A673 (cell line): Measurements from ENCODE around the gene SOCS7. TPM values are rescaled to one million over a fixed set of nuclear protein-coding genes. Genes with fewer than 3 reads are reported as not detected.

ENCODE experiments used
- BruUV-seq: library from RNA; stranded (reverse); fragments of 400-500 nt; replicated peaks from 2 replicates; lab custom pipeline; 2021; lab: Mats Ljungman, UMichigan
- CTCF ChIA-PET: fragments of 300-600 bp; sonication (Branson Sonifier 250); formaldehyde crosslinking; loops from one replicate; lab custom pipeline; 2022; ENCODE audit warnings: antibody characterized with exemption; lab: Charles Lee
- POLR2A ChIA-PET: fragments of 300-600 bp; sonication (Branson Sonifier 250); formaldehyde crosslinking; loops from one replicate; lab custom pipeline; 2022; ENCODE audit warnings: antibody characterized with exemption; ENCODE audit not compliant: low non-redundant PET; lab: Charles Lee
- DNase-seq: peaks from one replicate; pipeline ENCODE4 v3.0.0-alpha.2; 2015; ENCODE audit warnings: low spot score
- H3K27ac ChIP-seq: fragments of 200-600 bp; sonication (generic); 2 replicates; pipeline ENCODE4 v1.5.1; 2016; ENCODE audit warnings: mixed run types, low read depth, mild to moderate bottlenecking, mixed read lengths, antibody characterized with exemption, low read length; ENCODE audit not compliant: poor library complexity, severe bottlenecking
- H3K27me3 ChIP-seq: fragments of 200-600 bp; sonication (generic); replicated peaks from 2 replicates; pipeline ENCODE4 v1.6.1; 2017; ENCODE audit warnings: mixed run types, low read depth, mild to moderate bottlenecking, mixed read lengths, antibody characterized with exemption, low read length; ENCODE audit not compliant: insufficient read depth, poor library complexity
- H3K36me3 ChIP-seq: fragments of 200-600 bp; sonication (generic); 2 replicates; pipeline ENCODE4 v1.6.1; 2016; ENCODE audit warnings: mixed run types, mild to moderate bottlenecking, mixed read lengths, antibody characterized with exemption, low read length; ENCODE audit not compliant: insufficient read depth, poor library complexity, severe bottlenecking
- H3K4me1 ChIP-seq: fragments of 200-600 bp; sonication (generic); 2 replicates; pipeline ENCODE4 v1.6.1; 2017; ENCODE audit warnings: mixed run types, mild to moderate bottlenecking, mixed read lengths, antibody characterized with exemption, low read length; ENCODE audit not compliant: insufficient read depth, poor library complexity, severe bottlenecking
- H3K4me3 ChIP-seq: fragments of 200-600 bp; sonication (generic); 2 replicates; pipeline ENCODE4 v1.5.1; 2016; ENCODE audit warnings: low read depth, mixed run types, mild to moderate bottlenecking, mixed read lengths, low read length; ENCODE audit not compliant: poor library complexity, severe bottlenecking
- H3K9me3 ChIP-seq: fragments of 200-600 bp; sonication (generic); 2 replicates; pipeline ENCODE4 v1.6.1; 2016; ENCODE audit warnings: mixed run types, low read depth, mild to moderate bottlenecking, mixed read lengths, antibody characterized with exemption, low read length; ENCODE audit not compliant: poor library complexity, severe bottlenecking
- EZH2 ChIP-seq: fragments of 200-600 bp; sonication (generic); IDR thresholded peaks from 2 replicates; pipeline ENCODE4 v1.6.1; 2017; ENCODE audit warnings: borderline replicate concordance, low read depth, mild to moderate bottlenecking, mixed read lengths, antibody characterized with exemption, low read length; ENCODE audit not compliant: poor library complexity, severe bottlenecking
- intact Hi-C: fragments of 100-400 bp; cut with micrococcal nuclease; formaldehyde crosslinking; loops from one replicate; pipeline ENCODE4 v1.10.0; 2022; ENCODE audit not compliant: unreplicated experiment
- total RNA-seq: library from RNA; stranded (reverse); gene quantifications from 2 replicates; pipeline ENCODE4 v1.2.3, GENCODE V29; 2021
- TF ChIP-seq, protein P1 (sequence below): fragments of 300-800, 200-600 bp; sonication (generic); conservative IDR thresholded peaks from 2 replicates; pipeline ENCODE4 v1.5.1; 2017; ENCODE audit warnings: low read depth, mild to moderate bottlenecking, antibody characterized with exemption, low read length, moderate library complexity, mixed read lengths

Gene SOCS7
- total RNA-seq, 1 experiment from 2014 or later, result 15.2 TPM

DNA sequence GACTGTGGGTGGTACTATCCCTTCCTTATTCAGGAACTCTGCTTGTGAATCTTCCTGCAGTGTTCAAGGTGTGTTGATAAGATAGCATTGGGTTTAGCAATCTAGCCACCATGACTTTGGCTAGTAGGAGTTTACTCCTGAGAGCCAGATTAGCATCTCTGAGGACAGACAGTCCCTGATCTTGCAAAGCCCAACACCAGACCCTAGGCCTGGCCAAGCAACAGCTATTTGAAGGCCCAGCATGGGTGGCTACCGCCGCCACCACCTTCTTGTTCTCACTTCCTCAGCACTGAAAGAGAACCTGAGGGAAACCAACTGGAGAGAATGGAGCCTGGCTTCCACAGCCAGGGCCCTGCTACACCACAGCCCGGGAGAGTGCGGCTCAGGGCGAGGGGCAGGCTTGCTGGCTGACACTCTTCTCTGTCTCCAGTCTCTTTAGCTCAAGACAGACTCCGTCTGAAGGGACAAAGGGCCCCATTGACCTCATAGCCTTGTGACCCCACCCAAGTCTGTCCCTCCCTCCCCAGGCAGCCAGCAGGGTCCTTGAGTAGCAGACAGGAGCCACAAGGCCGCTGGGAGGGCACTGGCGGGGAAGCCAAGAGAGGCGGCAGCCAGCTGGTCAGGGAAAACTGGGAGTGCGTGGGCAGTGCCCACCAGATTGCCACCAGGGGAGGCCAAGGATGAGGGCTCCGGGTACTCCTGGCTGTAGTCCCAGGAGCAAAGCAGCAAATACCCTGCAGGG, 65.7 kb downstream of the SOCS7 start:
- H3K27ac ChIP-seq, result no peak overlapping the region
- H3K36me3 ChIP-seq, result no peaks in the 10 kb centered on the region
- H3K4me3 ChIP-seq, result no peak overlapping the region
- TF ChIP-seq, protein P1, sequence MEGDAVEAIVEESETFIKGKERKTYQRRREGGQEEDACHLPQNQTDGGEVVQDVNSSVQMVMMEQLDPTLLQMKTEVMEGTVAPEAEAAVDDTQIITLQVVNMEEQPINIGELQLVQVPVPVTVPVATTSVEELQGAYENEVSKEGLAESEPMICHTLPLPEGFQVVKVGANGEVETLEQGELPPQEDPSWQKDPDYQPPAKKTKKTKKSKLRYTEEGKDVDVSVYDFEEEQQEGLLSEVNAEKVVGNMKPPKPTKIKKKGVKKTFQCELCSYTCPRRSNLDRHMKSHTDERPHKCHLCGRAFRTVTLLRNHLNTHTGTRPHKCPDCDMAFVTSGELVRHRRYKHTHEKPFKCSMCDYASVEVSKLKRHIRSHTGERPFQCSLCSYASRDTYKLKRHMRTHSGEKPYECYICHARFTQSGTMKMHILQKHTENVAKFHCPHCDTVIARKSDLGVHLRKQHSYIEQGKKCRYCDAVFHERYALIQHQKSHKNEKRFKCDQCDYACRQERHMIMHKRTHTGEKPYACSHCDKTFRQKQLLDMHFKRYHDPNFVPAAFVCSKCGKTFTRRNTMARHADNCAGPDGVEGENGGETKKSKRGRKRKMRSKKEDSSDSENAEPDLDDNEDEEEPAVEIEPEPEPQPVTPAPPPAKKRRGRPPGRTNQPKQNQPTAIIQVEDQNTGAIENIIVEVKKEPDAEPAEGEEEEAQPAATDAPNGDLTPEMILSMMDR, result no peak
- no peak for TF ChIP-seq EZH2
- no peaks in the 10 kb centered on the region for H3K27me3 ChIP-seq
- H3K9me3 ChIP-seq, result no peaks in the 10 kb centered on the region
- BruUV-seq, result no TSS peak
- no peak for DNase-seq
- intact Hi-C loops, result no loop called here
- POLR2A ChIA-PET, result no interaction called here
- peaks cover 19% of the 10 kb centered on the region for H3K4me1 ChIP-seq
- CTCF ChIA-PET, result interaction anchor here (0.5 kb wide), 1 partner anchor 23 kb away, joined by 4 read pairs; no protein-coding TSS in a partner anchor

DNA sequence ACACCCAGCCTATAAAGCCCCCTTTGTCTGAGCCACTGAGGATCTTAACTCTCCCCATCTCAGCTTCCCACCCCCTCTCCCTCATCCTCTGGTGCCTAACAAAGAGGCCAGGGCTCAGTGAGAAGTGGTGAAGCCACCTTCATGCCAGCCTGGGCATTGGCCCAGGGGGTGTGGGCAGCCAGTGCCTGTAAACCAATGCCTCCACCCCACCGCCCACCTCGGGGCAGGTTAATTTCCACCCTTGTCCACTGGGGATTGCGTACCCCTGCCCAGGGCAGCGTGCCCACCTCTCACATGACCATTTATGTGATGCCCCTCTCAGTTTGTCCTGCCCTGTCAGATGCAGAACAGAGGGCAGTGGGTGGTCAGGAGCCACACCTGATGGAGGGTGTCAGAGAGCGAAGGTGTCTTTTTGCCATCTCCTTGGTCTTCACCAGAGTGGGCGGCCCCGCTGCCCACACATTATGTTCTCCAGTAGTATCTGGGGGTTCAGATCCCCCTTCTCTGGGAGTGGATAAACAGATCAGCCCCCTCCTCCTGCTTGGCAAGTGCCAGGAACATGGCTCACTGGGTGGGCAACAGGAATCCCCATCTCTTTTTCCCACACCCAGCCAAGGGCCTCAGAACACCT, 66.5 kb downstream of the SOCS7 start:
- no TSS peak for BruUV-seq
- no peak overlapping the region for H3K27ac ChIP-seq
- H3K27me3 ChIP-seq, result no peaks in the 10 kb centered on the region
- DNase-seq, result no peak
- H3K9me3 ChIP-seq, result no peaks in the 10 kb centered on the region
- CTCF ChIA-PET, result no interaction called here
- POLR2A ChIA-PET, result no interaction called here
- no peak for TF ChIP-seq EZH2
- TF ChIP-seq, protein P1, result no peak
- no peaks in the 10 kb centered on the region for H3K36me3 ChIP-seq
- H3K4me1 ChIP-seq, result peaks cover 19% of the 10 kb centered on the region
- H3K4me3 ChIP-seq, result no peak overlapping the region
- intact Hi-C loops, result no loop called here

DNA sequence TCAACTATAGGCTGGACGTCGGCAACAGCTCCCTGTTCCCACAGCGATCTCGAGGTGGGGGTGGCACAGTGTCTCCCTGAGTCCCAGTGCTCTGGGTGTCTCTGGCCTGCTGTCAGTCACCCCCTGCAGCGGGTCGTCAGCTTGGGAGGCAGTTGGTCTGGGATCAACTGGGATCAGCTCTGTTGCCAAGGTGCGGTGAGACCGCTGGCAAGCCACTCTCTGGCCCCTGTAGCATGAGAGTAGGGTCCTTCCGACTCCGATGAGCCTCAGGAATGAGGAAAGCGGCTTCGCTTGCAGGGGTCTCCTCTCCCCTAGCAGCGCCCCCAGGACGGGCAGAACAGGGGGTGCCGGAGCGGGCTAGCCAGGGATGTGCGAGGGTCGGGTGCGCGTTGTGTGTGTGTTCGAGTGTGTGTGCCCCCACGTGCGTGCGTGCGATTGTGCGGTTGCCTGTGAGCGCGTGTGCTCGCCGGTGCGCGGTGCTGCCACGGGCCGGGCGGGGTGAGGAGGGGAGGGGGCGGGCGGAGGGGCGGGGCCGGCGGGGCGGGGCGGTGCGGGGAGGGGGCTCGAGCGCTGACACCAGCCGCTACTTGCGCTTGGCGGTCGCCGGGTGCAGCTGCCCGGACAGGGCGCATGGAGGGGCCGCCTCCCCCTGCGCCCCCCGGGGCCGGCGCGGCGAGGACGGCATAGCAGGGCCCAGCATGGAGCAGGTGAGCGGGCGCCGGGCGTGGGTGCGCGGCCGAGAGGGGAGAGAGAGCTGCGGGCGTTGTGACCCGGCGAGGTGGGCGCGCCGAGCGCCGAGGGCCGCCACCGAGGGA, 67.3 kb downstream of the SOCS7 start:
- TF ChIP-seq, protein P1, result no peak
- no peak for TF ChIP-seq EZH2
- Histone ChIP-seq H3K27ac (no peak overlapping the region), H3K4me3 (peak overlapping the region; percentile 34), H3K9me3 (no peaks in the 10 kb centered on the region), H3K27me3 (no peaks in the 10 kb centered on the region), H3K4me1 (peaks cover 19% of the 10 kb centered on the region), H3K36me3 (no peaks in the 10 kb centered on the region)
- ChIA-PET CTCF (no interaction called here), POLR2A (no interaction called here)
- intact Hi-C loops, result no loop called here
- no peak for DNase-seq
- BruUV-seq, result no TSS peak
